GM12878 (cell line): ENCODE measurements around the gene C1QL1. TPM values are rescaled to one million over a fixed set of nuclear protein-coding genes. Genes with fewer than 3 reads are reported as not detected.

Experiments used
- ATAC-seq: fragments of 200-7000 bp; cut with Tn5 transposase; 3 replicates; pipeline ENCODE4 v1.9.1; 2020; ENCODE audit warnings: mild to moderate bottlenecking, moderate library complexity
- BruUV-seq: library from RNA; stranded (reverse); fragments of 400-500 nt; replicated peaks from 2 replicates; lab custom pipeline; 2021; lab: Mats Ljungman, UMichigan
- CTCF ChIA-PET: fragments of 300-600 bp; sonication (Branson Sonifier 250); formaldehyde crosslinking; extraction: SDS; loops from one replicate; lab custom pipeline; 2021; ENCODE audit warnings: inconsistent platforms; lab: Yijun Ruan, JAX
- POLR2A ChIA-PET: fragments of 350-600 bp; formaldehyde crosslinking; extraction: SDS; loops from one replicate; lab custom pipeline; 2021; ENCODE audit warnings: inconsistent platforms; lab: Charles Lee
- RAD21 ChIA-PET: fragments of 300-600 bp; sonication (Branson Sonifier 250); formaldehyde crosslinking; loops from one replicate; lab custom pipeline; 2023; ENCODE audit warnings: antibody characterized with exemption; ENCODE audit not compliant: unreplicated experiment; lab: Charles Lee
- SMC1A ChIA-PET: fragments of 300-600 bp; sonication (Branson Sonifier 250); formaldehyde crosslinking; loops from one replicate; lab custom pipeline; 2023; ENCODE audit not compliant: unreplicated experiment, uncharacterized antibody; lab: Charles Lee
- DNase-seq: peaks from one replicate; pipeline ENCODE4 v3.0.0-alpha.2; 2011; ENCODE audit warnings: low read depth, low spot score
- FAIRE-seq: peaks from 3 replicates; lab custom pipeline; 2011; peaks lifted over from hg19 to GRCh38; lab: Jason Lieb, UNC
- H2AFZ ChIP-seq: 2 replicates; pipeline ENCODE4 v1.6.0; 2011; ENCODE audit warnings: low read depth, low read length, control low read depth; ENCODE audit not compliant: control insufficient read depth
- H3K27ac ChIP-seq: 2 replicates; pipeline ENCODE4 v1.5.1; 2011; ENCODE audit warnings: control low read depth; ENCODE audit not compliant: control insufficient read depth, insufficient read depth
- H3K27me3 ChIP-seq, 2 experiments: replicated peaks in 1 of 2; 2 replicates each; pipeline versions ENCODE4 v1.6.0 to v1.6.1; 2011; ENCODE audit warnings: low read length in 1 of 2; ENCODE audit not compliant: control insufficient read depth in 2 of 2, insufficient read depth in 2 of 2
- H3K36me3 ChIP-seq, 2 experiments: 2 replicates each; pipeline ENCODE4 v1.5.1; 2011; ENCODE audit warnings: low read length in 1 of 2; ENCODE audit not compliant: control insufficient read depth in 2 of 2, insufficient read depth in 2 of 2
- H3K4me1 ChIP-seq: 2 replicates; pipeline ENCODE4 v1.6.1; 2011; ENCODE audit warnings: mild to moderate bottlenecking, low read length, moderate library complexity, mixed read lengths; ENCODE audit not compliant: control insufficient read depth, insufficient read depth
- H3K4me2 ChIP-seq: 2 replicates; pipeline ENCODE4 v1.6.0; 2011; ENCODE audit warnings: control low read depth; ENCODE audit not compliant: control insufficient read depth, insufficient read depth
- H3K4me3 ChIP-seq: fragments of 200-600 bp; sonication (generic); 2 replicates; pipeline ENCODE4 v1.5.1; 2016
- H3K79me2 ChIP-seq: 2 replicates; pipeline ENCODE4 v1.6.0; 2011; ENCODE audit warnings: low read length; ENCODE audit not compliant: control insufficient read depth, insufficient read depth
- H3K9ac ChIP-seq: 2 replicates; pipeline ENCODE4 v1.8.0; 2011; ENCODE audit warnings: low read length, control low read depth, mixed read lengths; ENCODE audit not compliant: control insufficient read depth, insufficient read depth
- H3K9me3 ChIP-seq: replicated peaks from 3 replicates; pipeline ENCODE4 v1.5.1; 2011; ENCODE audit warnings: mild to moderate bottlenecking, low read length; ENCODE audit not compliant: control insufficient read depth, insufficient read depth
- H4K20me1 ChIP-seq: 2 replicates; pipeline ENCODE4 v1.6.0; 2011; ENCODE audit not compliant: control insufficient read depth, insufficient read depth
- CBX5 ChIP-seq: sonication (generic); IDR thresholded peaks from 2 replicates; pipeline ENCODE4 v1.6.1; 2016; ENCODE audit warnings: low read depth, moderate library complexity, mild to moderate bottlenecking, inconsistent platforms
- CEBPZ ChIP-seq: fragments of 150-350 bp; IDR thresholded peaks from 2 replicates; pipeline ENCODE4 v1.6.1; 2016; ENCODE audit warnings: low read depth, low read length
- CUX1 ChIP-seq: IDR thresholded peaks from 2 replicates; pipeline ENCODE4 v1.6.1; 2012; ENCODE audit warnings: improper control_type of control experiment, low read depth, low read length; ENCODE audit not compliant: insufficient replicate concordance
- EP300 ChIP-seq, 2 experiments: fragments of 150-350 bp in 1 of 2; IDR thresholded peaks; 2 replicates each; pipeline ENCODE4 v1.6.1; 2011 to 2012; ENCODE audit warnings: low read depth in 2 of 2, low read length in 2 of 2, borderline replicate concordance in 1 of 2, improper control_type of control experiment in 1 of 2, inconsistent platforms in 1 of 2; ENCODE audit not compliant: control insufficient read depth in 1 of 2
- GABPA ChIP-seq: IDR thresholded peaks from 2 replicates; pipeline ENCODE4 v1.6.1; 2014; ENCODE audit warnings: antibody characterized with exemption, low read depth, mild to moderate bottlenecking, inconsistent platforms
- PAX5 ChIP-seq: IDR thresholded peaks from 2 replicates; pipeline ENCODE4 v1.6.1; 2011; ENCODE audit warnings: low read depth, low read length, borderline replicate concordance
- POLR2A ChIP-seq: IDR thresholded peaks from 2 replicates; pipeline ENCODE4 v1.6.1; 2011; ENCODE audit warnings: low read depth, mild to moderate bottlenecking, low read length
- POU2F2 ChIP-seq: IDR thresholded peaks from 3 replicates; pipeline ENCODE4 v1.6.1; 2011; ENCODE audit warnings: low read depth, mild to moderate bottlenecking, low read length, borderline replicate concordance
- TCF7 ChIP-seq: IDR thresholded peaks from 2 replicates; pipeline ENCODE4 v1.6.1; 2014; ENCODE audit warnings: antibody characterized with exemption, borderline replicate concordance
- ZNF274 ChIP-seq: IDR thresholded peaks from one replicate; pipeline ENCODE4 v1.8.0; 2011; ENCODE audit not compliant: insufficient read length, insufficient read depth
- WGBS: methylation state at CpG from one replicate; pipeline ENCODE4 v1.1.6; 2016; ENCODE audit warnings: low lambda C conversion rate; ENCODE audit not compliant: insufficient replicate concordance, insufficient coverage; ENCODE audit errors: missing lambda C conversion rate; 5-methylcytosine and 5-hydroxymethylcytosine counted together
- in situ Hi-C: fragments of 300-500 bp; cut with MboI; formaldehyde crosslinking; loops from 9 replicates; pipeline ENCODE4 v1.14.3; 2018; ENCODE audit warnings: mixed read lengths
- intact Hi-C: fragments of 100-400 bp; cut with micrococcal nuclease; formaldehyde crosslinking; loops from one replicate; pipeline ENCODE4 v1.14.2; 2022; ENCODE audit not compliant: unreplicated experiment
- polyA plus RNA-seq, 11 experiments: library from polyadenylated mRNA; depleted of rRNA in 4 of 11; unstranded in 6 of 11; stranded (reverse) in 5 of 11; fragments of >200 nt; fragmentation: Nextera tagmentation in 4 of 11; fragmentation: Illumina TruSeq in 1 of 11; extraction: Ambion mirVana in 4 of 11; extraction: Trizol in 1 of 11; gene quantifications; 1 replicate in 1 of 11; 2 replicates in 10 of 11; pipeline versions ENCODE4 v1.2.1 to v1.2.3, GENCODE V29; 2011 to 2016; ENCODE audit warnings: inconsistent platforms in 2 of 11, missing spikeins in 2 of 11, low read depth in 1 of 11
- total RNA-seq, 4 experiments: library from RNA; depleted of rRNA in 3 of 4; stranded (reverse); fragments of >200 nt in 3 of 4; fragmentation: Illumina TruSeq in 1 of 4; extraction: Trizol in 1 of 4; gene quantifications; 2 replicates each; pipeline versions ENCODE4 v1.2.1 to v1.2.3, GENCODE V29; 2013 to 2021

C1QL1 gene
- total and polyA plus RNA-seq, 10 of the 15 experiments (the other 5 are each of a cell fraction or from before 2014, with no cell fraction given), result not detected

DNA sequence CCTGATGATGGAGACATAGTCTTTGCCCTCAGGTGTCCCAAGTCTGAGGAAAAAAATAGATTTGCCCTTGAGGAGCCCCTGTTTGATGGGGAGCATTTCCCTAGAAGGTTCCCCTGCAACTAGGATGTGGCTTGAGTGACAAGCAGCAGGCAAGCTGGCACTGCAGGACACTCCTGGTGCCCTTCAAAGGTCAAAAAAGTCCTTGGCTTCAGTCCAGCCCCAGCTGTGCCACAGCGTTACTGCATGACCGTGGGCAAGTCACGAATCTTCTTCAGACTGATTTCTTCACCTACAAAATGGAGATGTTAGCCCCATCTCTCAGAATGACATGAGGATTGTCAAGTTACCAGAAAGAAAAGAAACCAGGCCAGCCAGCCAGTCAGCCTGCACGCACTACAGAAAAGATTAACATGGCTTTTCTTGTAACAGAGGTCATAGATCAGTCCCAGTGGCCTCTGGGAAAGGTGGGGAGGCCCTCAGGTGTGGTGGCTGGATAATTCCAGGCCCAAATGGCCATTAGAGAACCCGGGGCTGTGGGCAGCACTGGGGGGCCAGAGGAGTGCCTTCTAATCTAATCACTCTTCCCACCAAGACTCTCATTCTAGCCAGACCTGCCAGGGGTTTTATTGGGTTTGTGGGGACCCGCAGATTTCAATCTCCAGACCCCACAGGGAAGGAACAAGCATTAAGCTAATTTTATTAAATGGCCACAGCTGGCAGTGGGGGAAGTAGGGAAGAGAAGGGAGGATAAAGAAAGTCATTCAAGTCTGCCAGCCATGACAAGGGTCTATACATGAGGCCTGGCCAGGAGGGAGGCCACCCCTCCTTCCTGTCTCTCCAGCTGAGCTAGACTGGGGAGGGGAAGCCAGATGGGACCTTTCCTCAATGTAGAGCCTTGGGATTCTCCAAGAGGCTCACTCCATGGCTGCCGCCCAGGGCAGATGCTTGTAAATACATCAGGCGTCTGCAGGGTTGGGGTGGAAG, 10.8 kb downstream of the C1QL1 start (continued):
- no peak for TF ChIP-seq CUX1
- TF ChIP-seq, all 136 proteins: peak for 0

DNA sequence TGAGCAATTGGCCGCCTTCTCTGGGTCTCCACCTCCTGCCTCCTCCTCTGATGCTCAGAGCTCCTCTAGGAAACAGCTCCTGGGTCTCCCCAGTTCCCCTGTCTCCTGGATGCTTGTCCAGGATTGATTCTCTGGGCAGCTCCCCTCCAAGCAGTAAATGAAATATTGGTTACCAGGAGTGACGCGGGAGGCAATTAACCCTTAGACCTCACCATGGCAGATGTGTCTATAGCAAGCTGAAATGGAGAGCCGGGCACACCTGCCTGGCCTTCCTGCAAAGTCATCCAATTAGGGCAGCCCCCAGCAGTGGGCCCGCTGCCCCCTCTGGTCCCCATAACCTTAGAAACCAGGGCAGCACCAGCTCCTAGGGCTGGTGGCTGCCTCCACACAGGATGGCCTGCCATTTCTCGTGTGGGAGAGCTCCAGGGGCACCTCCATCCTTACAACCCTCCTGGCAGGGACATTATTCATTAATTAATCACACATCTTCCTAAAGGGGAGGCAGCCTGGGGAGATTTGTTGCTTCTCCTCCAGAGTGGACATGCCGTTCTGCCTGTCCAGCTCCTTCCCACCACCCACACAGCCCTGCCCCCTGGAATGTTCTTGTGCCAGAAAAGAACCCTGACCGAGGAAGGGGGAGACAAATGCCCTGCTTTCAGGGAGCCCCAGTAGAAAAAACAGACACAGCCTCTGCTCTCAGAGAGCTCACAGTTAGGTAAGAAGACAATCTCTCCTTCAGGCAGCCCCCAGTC, 12.3 kb downstream of the C1QL1 start:
- no peak for DNase-seq
- Histone ChIP-seq H3K27ac (no peak overlapping the region), H3K4me2 (no peak overlapping the region), H3K79me2 (no peaks in the 10 kb centered on the region), H3K4me1 (no peaks in the 10 kb centered on the region), H2AFZ (no peak overlapping the region), H3K9me3 (no peaks in the 10 kb centered on the region), H3K9ac (no peak overlapping the region), H3K27me3 (peaks cover 3 to 5% of the 10 kb centered on the region in 2 experiments), H3K4me3 (no peak overlapping the region), H4K20me1 (no peaks in the 10 kb centered on the region), H3K36me3 (no peaks in the 10 kb centered on the region)
- ChIA-PET RAD21 (interaction anchor here (0.5 to 1.1 kb wide), 2 partner anchors 31 to 36 kb away, joined by 3 to 4 read pairs; no protein-coding TSS in a partner anchor), SMC1A (interaction anchor here (1.4 kb wide), 1 partner anchor 11 kb away, joined by 3 read pairs; no protein-coding TSS in a partner anchor), CTCF (interaction anchor here (0.7 to 6.3 kb wide), 4 partner anchors 36 to 196 kb away, joined by 3 to 29 read pairs (median 4); no protein-coding TSS in a partner anchor), POLR2A (interaction anchor here (0.5 kb wide), 1 partner anchor 117 kb away, joined by 3 read pairs; no protein-coding TSS in a partner anchor)
- intact Hi-C loops, result no loop called here
- 44% methylated on average over 8 of the region's 8 CpGs for WGBS
- FAIRE-seq, result no peak
- no TSS peak for BruUV-seq
- no peak for ATAC-seq
- in situ Hi-C loops, result no loop called here
- TF ChIP-seq CBX5, result no peak
- no peak for TF ChIP-seq POLR2A
- no peak for TF ChIP-seq ZNF274
- TF ChIP-seq CEBPZ, result no peak
- TF ChIP-seq EP300 (IDR thresholded peaks at IDR 0.05; ENCODE audit: borderline replicate concordance in 1 of 2, control insufficient read depth in 1 of 2, low read depth in 2 of 2, low read length in 2 of 2), result no peak
- no peak for TF ChIP-seq GABPA
- no peak for TF ChIP-seq POU2F2
- TF ChIP-seq TCF7, result no peak
- TF ChIP-seq PAX5, result no peak
